Measurements from ENCODE around the gene KLHL3.

Gene KLHL3

DNA sequence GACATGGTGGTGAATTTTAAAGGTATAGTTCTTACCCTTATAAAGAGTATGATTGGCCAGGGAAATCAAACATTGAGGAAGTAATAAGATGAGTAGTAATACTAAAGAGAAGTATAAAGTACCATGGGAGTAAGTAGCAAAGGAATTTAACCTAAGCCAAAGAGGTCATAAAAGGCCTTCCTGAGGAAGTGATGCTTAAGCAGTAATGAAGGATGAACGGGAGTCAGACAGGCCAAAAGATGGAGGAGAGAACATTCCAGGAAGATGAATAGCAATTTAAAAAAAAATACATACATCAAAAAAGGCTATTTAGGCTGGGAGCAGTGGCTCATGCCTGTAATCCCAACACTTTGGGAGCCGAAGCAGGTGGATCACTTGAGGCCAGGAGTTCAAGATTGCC lies 29.0 kb downstream of the KLHL3 start:
- DNase-seq = no peak

DNA sequence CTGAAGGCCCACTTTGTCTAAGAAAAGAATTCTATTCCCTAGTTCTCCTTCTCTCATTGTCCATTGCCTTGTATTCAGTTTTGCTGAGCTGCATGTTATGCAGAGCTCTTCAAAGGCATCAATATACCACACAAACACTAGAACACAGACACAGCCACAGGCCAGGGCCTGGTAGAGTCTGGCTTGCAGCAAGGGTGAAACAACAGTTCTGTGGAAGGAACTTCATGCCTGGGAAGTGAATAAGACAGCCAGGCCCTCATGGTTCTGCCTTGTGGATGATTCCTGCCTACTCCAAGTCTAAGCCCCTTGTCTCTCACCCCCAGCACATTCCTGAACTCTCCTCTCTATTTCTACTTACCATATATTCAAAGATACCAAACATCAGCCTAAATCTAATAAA lies 30.8 kb downstream of the KLHL3 start:
- no peak for DNase-seq

DNA sequence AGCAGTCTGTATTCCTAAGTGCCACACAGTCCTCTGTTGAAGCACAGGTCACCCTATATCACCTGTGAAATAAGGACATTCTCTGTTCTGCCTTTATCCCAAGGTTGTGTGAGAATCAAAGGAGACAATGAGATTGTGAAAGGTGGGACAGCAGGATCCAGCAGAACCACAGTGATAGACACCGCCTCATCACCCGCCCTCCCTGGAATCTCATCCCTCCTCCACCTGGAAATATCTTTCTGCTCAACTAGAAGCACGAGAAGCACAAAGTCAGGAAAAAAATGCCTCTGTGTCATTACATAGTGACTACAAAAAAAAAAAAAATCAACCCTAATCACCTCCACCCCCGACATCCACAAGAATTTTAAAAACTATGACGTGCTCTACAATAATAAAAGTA lies 32.3 kb downstream of the KLHL3 start:
- no peak for DNase-seq

GRCh38 chr5:137700282-137700680 lies 35.6 kb downstream of the KLHL3 start:
- DNase-seq = no peak

DNA sequence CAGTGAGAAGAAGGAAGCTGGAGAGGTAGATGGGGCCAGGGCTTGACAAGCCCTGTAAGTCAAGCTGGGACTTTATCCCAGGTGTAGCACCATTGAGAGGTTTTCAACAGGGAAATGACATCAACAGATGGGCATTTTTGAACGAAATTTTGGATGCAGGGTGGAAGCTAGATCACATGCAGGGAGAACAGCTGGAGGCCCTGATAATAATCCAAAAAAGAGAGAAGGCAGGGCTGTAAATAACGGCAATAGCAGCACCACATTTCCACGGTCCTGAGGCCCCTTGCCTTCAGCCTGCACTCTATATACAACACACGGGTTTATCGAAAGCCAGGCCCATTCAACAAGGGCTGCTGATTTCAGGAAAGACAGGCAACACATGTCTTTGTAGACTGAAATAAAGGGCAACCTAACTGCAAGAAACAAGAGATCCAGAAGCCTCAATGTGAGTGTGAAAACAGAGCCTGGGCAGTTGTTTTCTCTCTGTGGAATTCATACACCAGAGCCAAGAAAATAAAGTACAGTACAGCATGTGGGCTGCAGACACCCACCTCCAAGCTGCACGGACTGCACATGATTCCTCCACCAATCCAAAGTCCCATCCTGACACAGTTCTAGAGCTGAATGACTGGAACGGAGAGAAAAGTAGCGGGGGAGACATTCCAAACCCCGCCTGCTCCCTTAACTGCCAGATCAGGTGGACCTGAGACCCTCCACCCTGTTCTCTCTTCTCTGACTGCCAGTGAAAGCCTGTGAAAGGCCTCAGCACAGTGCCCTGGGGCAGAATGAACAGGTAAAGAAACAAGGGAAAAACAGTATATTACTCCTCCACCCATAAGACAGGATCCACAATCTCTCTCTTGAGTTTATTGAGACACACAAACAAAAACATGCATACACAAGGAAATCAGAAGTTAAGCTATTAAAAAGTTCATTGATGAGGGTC lies 36.3 kb downstream of the KLHL3 start:
- DNase-seq = no peak

- DNase-seq = no peak
Measured at GRCh38 chr5:137696481-137696880, 39.4 kb downstream of the KLHL3 start.

DNA sequence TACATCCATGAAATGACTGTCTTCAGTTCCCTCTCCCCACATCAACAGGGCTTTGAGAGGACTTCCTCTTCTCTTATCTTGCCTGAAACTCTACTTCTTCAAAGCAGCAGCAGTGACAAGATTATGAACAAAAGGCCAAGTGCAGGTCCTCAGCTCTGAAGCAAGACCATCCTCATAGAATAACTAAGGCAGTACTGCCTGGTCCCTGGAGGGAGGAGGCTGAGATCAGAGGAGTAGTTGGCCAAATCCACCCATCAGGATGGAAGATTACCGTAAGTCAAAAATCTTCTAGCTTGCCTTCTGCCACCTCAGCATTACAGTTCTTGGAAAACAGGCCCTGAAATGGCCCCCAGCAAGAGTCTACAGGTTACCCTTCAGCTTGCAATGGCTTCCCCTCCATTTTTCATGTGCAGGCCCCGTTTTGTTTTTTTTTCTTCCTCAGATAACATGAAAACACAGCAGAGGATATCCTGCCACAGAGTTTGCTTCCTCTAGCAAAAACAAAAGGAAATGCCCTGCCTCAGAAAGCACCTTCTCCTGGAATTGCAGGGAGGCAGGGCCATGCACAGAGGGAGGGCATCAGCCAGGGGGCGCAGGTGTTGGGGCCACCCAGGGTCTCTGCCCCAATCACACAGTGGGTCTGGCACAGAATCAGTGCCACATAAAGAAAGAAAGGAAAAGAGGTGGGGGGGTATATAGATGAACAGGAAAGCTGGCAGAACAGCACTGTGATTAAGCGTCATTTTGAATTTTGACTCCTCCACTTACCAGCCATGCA lies 40.0 kb downstream of the KLHL3 start:
- no peak for DNase-seq

GRCh38 chr5:137693951-137694721 lies 41.8 kb downstream of the KLHL3 start:
- DNase-seq = no peak

- DNase-seq = no peak
Measured at GRCh38 chr5:137693307-137693950, 42.5 kb downstream of the KLHL3 start.

GRCh38 chr5:137689306-137689705 lies 46.6 kb downstream of the KLHL3 start:
- DNase-seq = no peak

GRCh38 chr5:137688210-137688840 lies 47.6 kb downstream of the KLHL3 start:
- DNase-seq = no peak

GRCh38 chr5:137684761-137685160 lies 51.1 kb downstream of the KLHL3 start:
- no peak for DNase-seq

GRCh38 chr5:137681191-137681590 lies 54.7 kb downstream of the KLHL3 start:
- no peak for DNase-seq

- DNase-seq = no peak
Measured at GRCh38 chr5:137679910-137680309, 56.0 kb downstream of the KLHL3 start.

DNA sequence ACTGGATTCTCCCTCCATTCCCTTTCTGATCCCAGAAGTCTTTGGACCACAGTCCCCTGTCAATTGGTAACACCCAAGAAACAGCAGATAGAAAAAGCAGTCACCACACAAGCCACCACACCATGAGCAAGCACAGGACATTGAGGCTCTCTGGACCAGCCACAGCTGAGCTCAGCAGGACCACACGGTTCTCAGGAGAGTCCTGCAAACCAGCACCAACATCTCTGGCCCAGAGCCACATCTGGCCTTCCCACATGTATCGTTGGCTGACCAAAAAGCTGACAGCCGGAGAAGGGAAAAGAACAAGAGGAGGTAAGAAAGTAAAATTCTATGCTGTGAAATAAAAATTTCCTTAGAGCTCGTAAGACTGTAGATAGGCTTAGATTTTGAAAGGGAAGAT lies 56.7 kb downstream of the KLHL3 start:
- no peak for DNase-seq

- DNase-seq = no peak
Measured at GRCh38 chr5:137672881-137673280, 63.0 kb downstream of the KLHL3 start.

DNA sequence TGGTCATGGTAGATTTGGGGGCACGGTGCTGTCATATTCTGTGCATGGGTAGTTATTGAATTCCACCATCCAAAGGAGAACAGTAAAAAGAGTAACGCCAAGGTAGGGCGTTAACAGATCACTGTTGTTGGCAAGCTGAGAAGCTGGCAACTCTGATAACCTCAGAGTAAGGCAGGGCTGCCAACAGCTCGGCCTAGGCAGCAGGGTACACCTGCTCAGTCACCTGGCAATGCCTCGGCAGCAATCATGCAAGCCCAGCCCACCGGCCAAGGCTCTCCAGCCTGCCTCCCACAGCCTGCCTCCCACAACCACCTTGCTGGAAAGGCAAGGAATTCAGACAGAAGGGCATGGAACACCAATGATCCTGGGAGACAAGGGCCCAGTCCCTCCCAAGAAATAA lies 63.9 kb downstream of the KLHL3 start:
- DNase-seq = no peak

GRCh38 chr5:137669811-137670210 lies 66.1 kb downstream of the KLHL3 start:
- DNase-seq = no peak

DNA sequence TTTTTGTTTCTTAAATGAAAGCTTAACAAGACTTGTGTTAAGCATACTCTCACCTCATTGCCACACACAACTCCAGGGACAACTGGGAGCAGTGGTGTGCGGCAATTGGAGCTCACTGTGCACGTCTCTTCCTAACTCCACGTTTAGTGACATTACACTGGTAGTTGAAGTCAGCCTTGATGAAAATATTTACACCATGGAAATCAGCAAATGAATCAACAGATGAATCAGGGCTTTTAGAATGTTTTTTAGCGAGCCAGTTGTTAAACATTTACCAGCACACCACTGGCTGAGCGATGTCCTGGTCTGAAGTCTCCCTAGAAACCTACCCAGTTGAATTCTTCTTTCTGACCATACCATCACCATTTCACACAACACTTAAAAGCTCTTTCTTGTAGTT lies 67.3 kb downstream of the KLHL3 start:
- no peak for DNase-seq

DNA sequence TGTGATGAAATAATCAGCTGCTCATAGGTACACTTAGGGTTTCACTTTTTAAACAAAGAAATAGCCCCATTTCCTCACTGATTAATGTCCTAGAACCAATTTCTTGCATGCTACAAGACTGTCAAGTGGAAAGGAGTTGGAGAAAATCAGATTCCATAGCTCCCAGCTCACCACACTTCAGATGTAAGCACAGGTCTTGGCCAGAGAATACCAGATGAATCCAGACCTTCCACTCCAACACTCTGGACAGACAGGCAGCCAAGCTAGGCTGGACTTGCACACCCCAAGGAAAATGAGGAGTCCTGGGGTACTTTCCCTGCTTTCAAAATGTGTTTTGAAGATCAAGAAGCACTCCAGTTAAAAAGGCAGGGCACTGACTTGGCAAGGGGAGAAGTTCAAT lies 68.5 kb downstream of the KLHL3 start:
- no peak for DNase-seq

DNA sequence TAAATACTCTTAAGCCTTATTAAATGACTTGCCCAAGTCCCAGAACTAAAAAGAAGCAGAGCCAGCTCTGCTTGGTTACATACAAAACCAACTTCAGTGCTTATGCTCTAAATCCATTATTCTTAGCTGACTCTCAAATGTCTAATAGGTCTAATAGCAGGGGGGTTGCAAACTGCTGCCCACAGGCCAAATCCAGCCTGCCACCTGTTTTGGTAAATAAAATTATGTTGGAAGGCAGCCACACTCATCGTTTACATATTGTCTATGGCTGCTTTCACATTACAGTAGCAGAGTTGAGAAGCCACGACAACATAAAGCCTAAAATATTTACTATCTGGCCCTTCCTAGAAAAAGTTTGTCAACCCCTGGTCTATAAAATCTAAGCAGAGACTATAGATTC lies 69.0 kb downstream of the KLHL3 start:
- no peak for DNase-seq

DNA sequence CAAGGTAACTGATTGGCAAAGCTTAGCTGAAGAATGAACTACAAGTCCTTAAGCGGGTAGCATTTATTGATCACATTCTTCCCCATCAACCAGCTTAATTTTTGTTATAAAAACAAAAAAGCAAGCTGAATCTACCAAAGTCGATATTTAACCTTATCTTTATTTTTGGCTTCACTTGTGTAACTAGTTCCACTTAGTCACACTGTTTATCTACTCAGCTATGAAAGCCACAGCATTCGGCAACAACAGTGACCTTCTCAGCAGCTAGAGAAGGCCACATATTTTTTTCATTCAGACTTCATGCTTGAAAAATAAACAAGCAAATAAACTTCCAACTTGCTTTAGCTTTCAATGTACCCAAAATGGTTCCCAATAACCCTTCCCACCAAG lies 69.4 kb downstream of the KLHL3 start:
- DNase-seq = no peak

All from NCI-H1092 (cell line).